CD4-positive, alpha-beta T cell treated with Interleukin-17A for 1 hour (primary cell): ENCODE results near the gene BIRC3.
A peak's percentile ranks its signal among the peaks of the same experiment; 100 is the strongest.

ENCODE experiments used
- DNase-seq: peaks from one replicate; pipeline ENCODE4 v3.0.0-alpha.2; 2020

The BIRC3 gene

GRCh38 chr11:102317099-102317767 lies at the start of gene BIRC3:
Gene BIRC3, plus strand, starts transcription at chr11:102317484. Its CDS starts 7,026 bp downstream, at chr11:102324510.
- DNase-seq = peak; percentile 98

- DNase-seq = no peak
Measured at GRCh38 chr11:102267609-102268008, 49.7 kb upstream of the BIRC3 start.

DNA sequence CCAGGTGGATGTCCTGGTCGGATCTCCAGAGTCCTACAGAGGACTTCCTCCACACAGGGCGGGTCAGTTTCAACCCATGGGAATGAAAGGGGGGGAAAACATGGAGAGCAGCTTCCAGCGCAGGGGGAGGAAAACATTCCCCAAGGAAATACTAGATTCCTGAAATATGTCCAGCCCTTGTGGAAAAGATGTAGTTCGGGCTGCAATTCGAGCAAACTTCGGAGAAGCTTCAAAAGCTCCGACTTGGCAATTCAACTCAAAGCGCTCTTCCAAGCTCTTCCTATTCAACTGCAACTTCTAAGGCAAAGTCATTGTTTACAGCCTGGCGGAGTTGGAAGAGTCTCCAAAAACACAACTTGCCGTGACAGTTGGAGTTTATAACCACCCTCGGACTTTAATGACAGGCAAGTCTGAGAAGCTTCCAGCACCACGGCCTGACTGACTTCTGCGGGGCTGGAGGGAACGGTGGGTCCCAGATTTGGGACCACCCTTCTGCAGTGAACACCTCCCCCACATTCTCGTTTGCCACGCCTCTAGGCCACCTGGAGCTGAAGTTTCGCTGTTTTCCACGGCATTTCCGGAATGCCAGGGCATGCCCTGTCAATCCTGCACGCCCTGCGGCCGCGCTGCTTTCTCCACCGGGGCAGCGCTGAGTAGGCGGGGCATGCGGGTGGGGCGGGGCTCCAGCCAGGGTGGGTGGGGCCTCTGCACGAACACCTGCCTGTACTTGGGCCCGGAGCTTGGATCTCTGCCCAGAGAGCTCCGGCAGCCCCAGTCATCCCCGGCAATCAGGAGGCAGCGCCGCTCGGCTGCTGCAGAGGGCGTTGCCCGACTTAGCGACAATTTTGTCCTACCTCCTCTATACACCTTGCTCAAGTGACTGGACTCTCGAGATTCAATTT lies 49.0 kb upstream of the BIRC3 start:
- DNase-seq = peak; percentile 89

DNA sequence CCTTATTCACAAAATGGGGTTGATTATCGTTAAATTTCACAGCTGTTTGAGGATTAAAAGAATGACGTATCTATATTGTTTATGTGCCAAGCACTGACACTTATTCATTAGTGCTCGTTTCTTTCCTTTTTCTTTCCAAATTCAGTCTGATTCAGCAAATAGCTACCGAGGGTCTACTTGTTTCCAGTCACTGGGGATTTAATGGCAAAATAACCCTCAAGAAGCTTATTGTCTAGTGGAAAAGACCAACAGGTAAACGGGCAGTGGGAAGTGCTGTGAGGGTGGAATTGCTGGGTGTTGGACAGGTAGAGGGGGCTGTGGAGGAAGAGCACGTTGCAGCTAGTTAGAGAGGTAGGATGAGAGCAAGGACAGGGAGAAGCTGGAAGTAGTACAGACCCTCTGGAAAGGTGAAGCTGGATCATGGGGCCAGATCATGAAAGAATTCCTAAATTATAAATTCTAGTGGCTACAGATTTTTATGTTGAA lies 48.3 kb upstream of the BIRC3 start:
- no peak for DNase-seq

GRCh38 chr11:102269927-102270326 lies 47.4 kb upstream of the BIRC3 start:
- DNase-seq = no peak

- no peak for DNase-seq
Measured at GRCh38 chr11:102272047-102272824, 45.0 kb upstream of the BIRC3 start.

GRCh38 chr11:102274628-102275027 lies 42.7 kb upstream of the BIRC3 start:
- no peak for DNase-seq

DNA sequence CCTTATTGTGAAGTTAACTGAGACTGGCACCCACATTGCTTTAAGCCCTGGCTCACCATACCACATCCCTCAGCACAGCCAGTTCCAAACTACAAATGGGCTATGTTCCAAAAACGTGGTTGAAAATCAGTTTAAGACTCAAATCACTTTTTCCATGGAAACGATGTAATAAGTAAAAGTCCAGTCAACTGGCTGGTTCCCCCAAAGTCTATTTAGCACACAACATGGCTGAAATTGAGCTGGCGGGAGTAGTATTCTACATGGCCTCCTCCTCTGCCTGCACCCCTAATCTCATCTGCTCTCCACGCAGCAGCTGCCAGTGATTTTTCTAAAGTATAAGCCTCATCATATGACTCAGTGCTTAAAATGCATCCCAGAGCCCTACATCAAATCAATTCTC lies 40.9 kb upstream of the BIRC3 start:
- no peak for DNase-seq

- no peak for DNase-seq
Measured at GRCh38 chr11:102276783-102277182, 40.5 kb upstream of the BIRC3 start.

DNA sequence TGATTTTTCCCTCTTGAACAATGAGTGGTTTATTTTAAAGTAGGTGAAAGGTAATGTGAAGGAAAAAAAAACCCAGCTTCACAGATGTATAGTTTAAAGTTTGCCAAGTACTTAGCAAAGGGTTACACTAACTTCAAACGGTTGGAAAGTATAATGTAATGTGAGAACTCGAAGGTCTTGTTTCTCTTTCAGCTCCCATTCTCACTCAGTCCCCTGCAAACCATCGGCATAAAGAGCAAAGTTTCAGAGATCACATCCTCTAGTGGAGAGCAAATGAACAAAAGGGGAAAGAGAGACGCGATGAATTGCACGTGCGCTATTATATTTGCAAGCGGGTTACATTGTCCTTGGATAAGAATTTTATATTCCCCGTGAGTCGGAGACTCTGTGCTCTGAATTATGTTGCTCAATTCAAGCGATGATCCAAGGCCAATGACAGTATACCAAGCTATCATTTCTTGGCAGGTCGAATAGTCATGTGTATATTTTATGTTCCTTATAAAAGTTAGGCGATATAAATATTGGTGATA lies 37.6 kb upstream of the BIRC3 start:
- no peak for DNase-seq

GRCh38 chr11:102280245-102280833 lies 36.9 kb upstream of the BIRC3 start:
- DNase-seq = no peak

GRCh38 chr11:102283116-102283485 lies 34.2 kb upstream of the BIRC3 start:
- no peak for DNase-seq

DNA sequence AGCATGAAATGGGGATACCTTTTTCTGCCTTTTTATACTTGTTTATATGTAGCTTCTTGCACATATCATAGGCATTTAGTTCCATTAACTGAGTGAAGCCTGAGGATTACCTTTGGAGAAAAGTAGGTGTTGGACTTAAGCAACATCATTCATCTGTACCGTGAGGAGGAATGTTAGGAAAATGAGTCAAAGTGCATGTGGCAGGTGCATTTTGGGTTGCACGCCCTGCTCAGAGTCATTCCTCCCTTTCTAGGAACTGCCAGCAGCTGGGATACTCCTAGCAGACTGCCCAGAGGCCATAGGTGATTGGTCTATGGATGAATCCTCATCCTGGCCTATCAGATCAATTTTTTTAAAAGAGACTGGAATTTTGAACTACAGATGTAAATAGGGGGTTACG lies 33.3 kb upstream of the BIRC3 start:
- DNase-seq = no peak

DNA sequence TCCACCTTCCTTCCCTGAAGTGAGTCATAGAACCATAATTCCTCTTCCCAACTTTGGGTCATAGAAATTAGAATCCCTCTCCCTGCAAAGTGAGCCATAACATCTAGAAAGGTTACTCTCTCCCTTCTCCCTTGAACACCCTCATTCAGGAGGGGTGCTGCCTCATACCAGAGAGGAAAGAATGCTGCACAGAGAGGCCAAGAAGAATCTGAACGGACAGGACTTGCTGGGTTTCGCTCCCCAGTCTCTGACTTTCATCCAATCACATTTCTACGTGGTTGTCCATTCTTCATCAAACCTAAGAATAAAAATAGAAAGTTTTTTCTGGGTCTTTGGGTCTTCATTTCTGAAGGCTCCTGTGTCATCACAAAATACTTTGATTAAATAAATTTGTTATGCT lies 31.0 kb upstream of the BIRC3 start:
- DNase-seq = no peak

- DNase-seq = peak; percentile 83
Measured at GRCh38 chr11:102287964-102288724, 29.1 kb upstream of the BIRC3 start.

DNA sequence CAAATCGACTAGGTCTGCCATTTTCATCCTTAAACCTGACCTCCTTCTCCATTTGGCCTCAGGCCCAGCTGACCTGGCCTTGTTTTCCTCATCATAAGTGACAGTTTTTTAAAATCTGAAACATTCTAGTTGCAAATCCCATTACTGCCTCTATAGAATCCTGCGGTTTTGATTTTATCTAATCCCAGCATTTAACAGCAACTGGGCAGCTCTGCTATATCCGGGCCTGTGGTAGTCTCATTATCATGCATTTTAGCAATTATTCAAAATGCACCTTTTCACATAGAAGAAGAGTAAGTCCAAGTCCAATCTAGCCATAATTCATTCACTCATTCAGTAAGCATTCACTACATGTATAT lies 28.6 kb upstream of the BIRC3 start:
- DNase-seq = no peak

GRCh38 chr11:102289592-102289991 lies 27.7 kb upstream of the BIRC3 start:
- DNase-seq = no peak

GRCh38 chr11:102291831-102292230 lies 25.5 kb upstream of the BIRC3 start:
- DNase-seq = no peak

DNA sequence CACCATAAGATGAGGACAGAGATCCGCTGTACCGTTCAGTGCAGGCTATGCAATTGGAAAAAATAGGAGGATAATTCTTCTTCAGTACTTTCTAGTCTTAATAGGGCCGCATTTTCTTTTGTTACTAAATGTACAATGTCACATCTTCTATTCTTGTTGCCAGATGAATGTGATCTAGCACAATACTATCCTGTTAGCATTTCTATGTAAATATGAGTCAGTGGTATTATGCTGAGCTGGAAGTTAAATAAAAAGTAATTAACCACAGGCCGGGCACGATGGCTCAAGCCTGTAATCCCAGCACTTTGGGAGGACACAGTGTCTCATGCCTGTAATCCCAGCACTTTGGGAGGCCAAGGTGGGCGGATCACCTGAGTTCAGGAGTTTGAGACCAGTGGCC lies 24.4 kb upstream of the BIRC3 start:
- no peak for DNase-seq

DNA sequence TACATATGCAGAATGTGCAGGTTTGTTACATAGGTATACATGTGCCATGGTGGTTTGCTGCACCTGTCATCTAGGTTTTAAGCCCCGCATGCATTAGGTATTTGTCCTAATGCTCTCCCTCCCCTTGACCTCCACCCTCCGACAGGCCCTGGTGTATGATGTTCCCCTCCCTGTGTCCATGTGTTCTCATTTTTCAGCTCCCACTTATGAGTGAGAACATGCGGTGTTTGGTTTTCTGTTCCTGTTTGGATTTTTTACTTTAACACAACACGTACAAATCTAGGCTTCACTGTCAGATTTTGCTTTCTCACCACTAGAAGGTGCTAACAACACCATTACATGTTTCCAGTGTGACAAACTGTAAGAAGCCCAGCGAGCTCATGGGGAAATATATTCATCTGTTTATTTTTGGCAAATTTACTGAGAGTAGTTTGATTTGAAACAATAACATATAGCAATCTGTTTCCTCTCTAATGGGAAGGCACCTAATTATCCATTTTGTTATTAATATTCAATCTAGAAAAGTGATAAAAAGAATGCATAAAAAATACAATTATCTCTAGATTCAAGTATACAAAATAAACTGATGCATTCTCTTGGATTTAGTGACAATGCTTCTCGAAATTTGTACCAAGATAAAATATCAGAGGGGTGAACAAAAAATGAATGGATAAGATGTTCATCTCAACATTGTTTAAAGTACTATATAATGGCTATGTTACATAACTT lies 23.2 kb upstream of the BIRC3 start:
- peak; percentile 84 for DNase-seq

- DNase-seq = no peak
Measured at GRCh38 chr11:102295045-102295444, 22.2 kb upstream of the BIRC3 start.
